ENCODE measurements around the gene RBM4. TPM values are rescaled to one million over a fixed set of nuclear protein-coding genes. Genes with fewer than 3 reads are reported as not detected.

Gene RBM4
- total RNA-seq, 1 experiment from 2014 or later, result 272 TPM

DNA sequence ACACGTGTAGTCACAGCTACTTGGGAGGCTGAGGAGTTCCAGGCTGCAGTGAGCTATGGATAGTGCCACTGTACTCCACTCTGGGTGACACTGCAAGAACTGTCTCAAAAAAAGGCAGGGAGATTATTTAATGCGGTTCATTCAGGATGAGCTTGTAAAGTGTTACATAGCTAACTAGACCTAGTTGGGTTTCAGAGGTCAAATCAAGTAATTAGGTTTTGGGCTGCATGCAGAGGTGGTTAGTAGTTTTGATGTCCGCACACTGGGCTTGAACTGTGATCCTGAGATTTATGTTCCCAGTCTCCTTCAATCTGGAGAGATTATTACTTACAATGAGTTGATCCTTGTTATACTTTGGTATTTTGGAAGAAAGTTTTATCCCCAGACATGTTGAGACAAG lies 2.1 kb upstream of the RBM4 start:
- H4K5ac ChIP-seq (ENCODE audit: insufficient read length, low read depth, low read length), result no peak overlapping the region
- peaks cover 12% of the 10 kb centered on the region for H3K23me2 ChIP-seq (ENCODE audit: insufficient read length, low read depth, low read length, poor library complexity, severe bottlenecking)
- no peaks in the 10 kb centered on the region for H3K79me1 ChIP-seq (ENCODE audit: insufficient read depth, low read depth, low read length, poor library complexity, severe bottlenecking)
- no peak overlapping the region for H3K18ac ChIP-seq (ENCODE audit: insufficient read length, low read depth, low read length)
- Mint-ChIP-seq H3K4me3 (no peak overlapping the region), H3K9me3 (no peaks in the 10 kb centered on the region), H3K4me1 (peaks cover 35 to 38% of the 10 kb centered on the region in 2 experiments), H3K36me3 (ENCODE audit: insufficient read depth in 1 of 3, low read depth in 3 of 3) (peaks cover 34 to 73% (median 53%) of the 10 kb centered on the region in 3 experiments), H3K27me3 (ENCODE audit: low read depth) (peaks cover 2% of the 10 kb centered on the region; the same call in 1 of the 2 replicates), H3K27ac (peak overlapping the region in 1 of 3 experiments; percentile 99; a peak in 3 of 7 replicates)
- H4K8ac ChIP-seq (replicated peaks; ENCODE audit: insufficient read length, low read depth, low read length), result no peak overlapping the region
- no peak overlapping the region for H3K56ac ChIP-seq (ENCODE audit: insufficient read length, low read depth, low read length)
- peaks cover 32% of the 10 kb centered on the region for H3K79me2 ChIP-seq (ENCODE audit: insufficient read depth, low read length)
- no CpG with 5 or more reads among the region's 3 CpGs for WGBS (ENCODE audit: extremely low coverage, insufficient read length, low lambda C conversion rate)
- H3K23ac ChIP-seq (ENCODE audit: insufficient read length, low read depth, low read length), result no peak overlapping the region
- no peak overlapping the region for H3T11ph ChIP-seq (ENCODE audit: low read length)
- no peak overlapping the region for H4K91ac ChIP-seq (ENCODE audit: insufficient read length, low read depth, low read length)
- H2BK5ac ChIP-seq (ENCODE audit: insufficient read length, low read length), result no peak overlapping the region
- H2BK20ac ChIP-seq (ENCODE audit: low read depth, low read length, poor library complexity, severe bottlenecking), result no peak overlapping the region
- peak overlapping the region; percentile 30 for H3K27ac ChIP-seq (ENCODE audit: insufficient read length, low read depth, low read length)
- TF ChIP-seq, protein P1, sequence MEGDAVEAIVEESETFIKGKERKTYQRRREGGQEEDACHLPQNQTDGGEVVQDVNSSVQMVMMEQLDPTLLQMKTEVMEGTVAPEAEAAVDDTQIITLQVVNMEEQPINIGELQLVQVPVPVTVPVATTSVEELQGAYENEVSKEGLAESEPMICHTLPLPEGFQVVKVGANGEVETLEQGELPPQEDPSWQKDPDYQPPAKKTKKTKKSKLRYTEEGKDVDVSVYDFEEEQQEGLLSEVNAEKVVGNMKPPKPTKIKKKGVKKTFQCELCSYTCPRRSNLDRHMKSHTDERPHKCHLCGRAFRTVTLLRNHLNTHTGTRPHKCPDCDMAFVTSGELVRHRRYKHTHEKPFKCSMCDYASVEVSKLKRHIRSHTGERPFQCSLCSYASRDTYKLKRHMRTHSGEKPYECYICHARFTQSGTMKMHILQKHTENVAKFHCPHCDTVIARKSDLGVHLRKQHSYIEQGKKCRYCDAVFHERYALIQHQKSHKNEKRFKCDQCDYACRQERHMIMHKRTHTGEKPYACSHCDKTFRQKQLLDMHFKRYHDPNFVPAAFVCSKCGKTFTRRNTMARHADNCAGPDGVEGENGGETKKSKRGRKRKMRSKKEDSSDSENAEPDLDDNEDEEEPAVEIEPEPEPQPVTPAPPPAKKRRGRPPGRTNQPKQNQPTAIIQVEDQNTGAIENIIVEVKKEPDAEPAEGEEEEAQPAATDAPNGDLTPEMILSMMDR (conservative IDR thresholded peaks at IDR 0.05), result no peak
- H2BK15ac ChIP-seq (ENCODE audit: low read depth, low read length), result no peak overlapping the region
- no peak for DNase-seq
- H3K27me3 ChIP-seq (ENCODE audit: insufficient read depth, low read length), result no peaks in the 10 kb centered on the region
- no peak overlapping the region for H2AFZ ChIP-seq (ENCODE audit: low read length)
- H3K9ac ChIP-seq (ENCODE audit: extremely low read depth, insufficient read length, low read length), result no peak overlapping the region
- no peak overlapping the region for H3K4me2 ChIP-seq (ENCODE audit: insufficient read depth, insufficient read length, low read length)
- H4K20me1 ChIP-seq (ENCODE audit: control insufficient read depth, insufficient read depth, insufficient read length), result no peaks in the 10 kb centered on the region
- no peak overlapping the region for H3K14ac ChIP-seq (ENCODE audit: insufficient read depth, low read length)
- no peaks in the 10 kb centered on the region for H3K9me3 ChIP-seq (ENCODE audit: control insufficient read depth, low read depth, low read length)
- H2BK12ac ChIP-seq (ENCODE audit: insufficient read length, low read depth, low read length), result no peak overlapping the region
- no peak overlapping the region for H2AK5ac ChIP-seq (ENCODE audit: insufficient read length, low read length)
- H3K4me1 ChIP-seq (ENCODE audit: insufficient read depth, low read length), result peaks cover 3% of the 10 kb centered on the region
- H2BK120ac ChIP-seq (ENCODE audit: low read depth, low read length, poor library complexity, severe bottlenecking), result no peak overlapping the region
- H3K4ac ChIP-seq (ENCODE audit: low read depth, low read length), result no peak overlapping the region
